Heart right ventricle (tissue), 16 donors: Measurements from ENCODE around the gene TPSD1. TPM values are rescaled to one million over a fixed set of nuclear protein-coding genes. Genes with fewer than 3 reads are reported as not detected.

Experiments
- ATAC-seq, 8 donors: fragments of 200-7000 bp; cut with Tn5 transposase; one replicate each; pipeline ENCODE4 v1.9.1; 2020; ENCODE audit warnings: mild to moderate bottlenecking in 8 of 8, moderate library complexity in 8 of 8, moderate number of reproducible peaks in 1 of 8
- DNase-seq, 2 donors: peaks; one replicate each; pipeline ENCODE4 v3.0.0-alpha.2; 2020
- H3K27ac ChIP-seq, 10 donors: fragments of 200-600 bp; sonication (generic) in 2 of 10; one replicate each; pipeline versions ENCODE4 v1.5.0 to v1.8.0; 2020 to 2022; ENCODE audit warnings: mild to moderate bottlenecking in 3 of 10
- H3K27me3 ChIP-seq, 7 donors: fragments of 200-600 bp; one replicate each; pipeline ENCODE4 v1.8.0; 2021 to 2022; ENCODE audit warnings: mild to moderate bottlenecking in 2 of 7
- H3K36me3 ChIP-seq, 9 donors: fragments of 200-600 bp; sonication (generic) in 1 of 9; one replicate each; pipeline versions ENCODE4 v1.5.0 to v1.8.0; 2020 to 2022; ENCODE audit warnings: mild to moderate bottlenecking in 2 of 9
- H3K4me1 ChIP-seq, 9 donors: fragments of 200-600 bp; sonication (generic) in 1 of 9; one replicate each; pipeline versions ENCODE4 v1.5.0 to v1.8.0; 2020 to 2022; ENCODE audit warnings: mild to moderate bottlenecking in 4 of 9
- H3K4me3 ChIP-seq, 10 donors: fragments of 200-600 bp; sonication (generic) in 2 of 10; one replicate each; pipeline versions ENCODE4 v1.5.0 to v1.8.0; 2020 to 2022; ENCODE audit warnings: mild to moderate bottlenecking in 7 of 10, moderate library complexity in 2 of 10
- H3K9me3 ChIP-seq, 11 donors: fragments of 200-600 bp in 10 of 11; sonication (generic) in 2 of 11; one replicate each; pipeline versions ENCODE4 v1.5.0 to v1.8.0; 2013 to 2022; ENCODE audit warnings: mild to moderate bottlenecking in 2 of 11, control low read depth in 1 of 11, moderate library complexity in 1 of 11
- CTCF ChIP-seq, 9 donors: fragments of 200-600 bp; sonication (generic) in 2 of 9; IDR thresholded peaks; one replicate each; pipeline versions ENCODE4 v1.5.0 to v1.8.0; 2021 to 2022; ENCODE audit warnings: antibody characterized with exemption in 9 of 9, mild to moderate bottlenecking in 5 of 9, moderate library complexity in 1 of 9
- WGBS, 2 donors: extraction: QIAGEN DNeasy Blood & Tissue Kit; methylation state at CpG; one replicate each; pipeline ENCODE4 v1.1.7; 2013; ENCODE audit warnings: inconsistent platforms in 1 of 2; 5-methylcytosine and 5-hydroxymethylcytosine counted together
- intact Hi-C, 10 donors: fragments of 100-400 bp; cut with DNase I; formaldehyde crosslinking; loops; one replicate each; pipeline versions ENCODE4 v1.11.1 to v1.14.2; 2022
- polyA plus RNA-seq, 2 donors: library from polyadenylated mRNA; stranded (reverse); fragments of 200-250 nt; gene quantifications; one replicate each; pipeline ENCODE4 v1.2.3, GENCODE V29; 2013
- total RNA-seq, 10 donors: library from RNA; stranded (reverse); fragmentation: NEBNext Ultra II Directional in 3 of 10; extraction: Animal tissue kit (Norgen Biotek cat#: 25700) in 3 of 10; gene quantifications; one replicate each; pipeline versions ENCODE4 v1.2.1 to v1.2.4, GENCODE V29; 2021 to 2023
- donor health status: Arrhythmogenic right ventricular cardiomyopathy.
- donor health status: ischemic (EF 13 %, LVEDD 7.1; RV severe dilation, severe dysfunction).
- donor health status: healthy with polysubstance abuse.
- donor health status: DM: no; HTN: yes; CAD: no.
- donor health status: DM: no; HTN: no; CAD: no.
- donor health status: ischemic (EF 25% LVEDD 6.9; RV normal size, moderate dysfunction).
- donor health status: ischemic (EF 25% LVEDD 5.7; RV mildly dilated, moderate dysfunction).
- donor health status: healthy.
- donor health status: DM: yes; HTN: yes; CAD: no.
- donor health status: Ischemic cardiomyopathy.
- donor health status: ischemic (EF 35%, LVEDD 5.7; RV mildly dilated, moderate dysfunction).
- donor health status: nonischemic (EF 11% LVEDD 7.7; RV severe dilation, severe dysfunction).
- donor health status: DM: yes; HTN: yes; CAD: no.
- donor health status: PGD.
- donor health status: ischemic (EF 29% LVEDD 5.4; RV normal size, mild dysfunction).
- donor health status: nonischemic (EF 23%, LVEDD 6.1; RV moderate dilation, normal function).

The TPSD1 gene
- total and polyA plus RNA-seq, 12 donors, result 0.12 to 0.51 (median 0.33) TPM; not detected in 7

GRCh38 chr16:1282324-1282973 is 26.6 kb downstream of the TPSD1 start:
- Histone ChIP-seq H3K9me3 (no peaks in the 10 kb centered on the region), H3K27ac (no peak overlapping the region), H3K4me1 (no peaks in the 10 kb centered on the region), H3K36me3 (no peaks in the 10 kb centered on the region), H3K4me3 (no peak overlapping the region), H3K27me3 (peaks cover 0 to 57% (median 47%) of the 10 kb centered on the region in 7 donors)
- ATAC-seq (no peak), DNase-seq (no peak)
- WGBS, 2 donors, result 79 to 87% methylated on average over 17 of the region's 17 CpGs
- TF ChIP-seq CTCF (IDR thresholded peaks at IDR 0.05), result no peak
- intact Hi-C loops, result no loop called here

GRCh38 chr16:1283296-1283695 is 27.4 kb downstream of the TPSD1 start:
- WGBS, 2 donors, result 42 to 43% methylated on average over 17 of the region's 17 CpGs
- H3K27ac ChIP-seq, result no peak overlapping the region
- peaks cover 0 to 7% (median 0%) of the 10 kb centered on the region in 9 donors for H3K4me1 ChIP-seq
- H3K4me3 ChIP-seq, result no peak overlapping the region
- H3K27me3 ChIP-seq, result peaks cover 0 to 58% (median 47%) of the 10 kb centered on the region in 7 donors
- ATAC-seq (no peak), DNase-seq (no peak)
- no peak for TF ChIP-seq CTCF (IDR thresholded peaks at IDR 0.05)
- no peaks in the 10 kb centered on the region for H3K36me3 ChIP-seq
- intact Hi-C loops, result no loop called here
- H3K9me3 ChIP-seq, result no peaks in the 10 kb centered on the region

DNA sequence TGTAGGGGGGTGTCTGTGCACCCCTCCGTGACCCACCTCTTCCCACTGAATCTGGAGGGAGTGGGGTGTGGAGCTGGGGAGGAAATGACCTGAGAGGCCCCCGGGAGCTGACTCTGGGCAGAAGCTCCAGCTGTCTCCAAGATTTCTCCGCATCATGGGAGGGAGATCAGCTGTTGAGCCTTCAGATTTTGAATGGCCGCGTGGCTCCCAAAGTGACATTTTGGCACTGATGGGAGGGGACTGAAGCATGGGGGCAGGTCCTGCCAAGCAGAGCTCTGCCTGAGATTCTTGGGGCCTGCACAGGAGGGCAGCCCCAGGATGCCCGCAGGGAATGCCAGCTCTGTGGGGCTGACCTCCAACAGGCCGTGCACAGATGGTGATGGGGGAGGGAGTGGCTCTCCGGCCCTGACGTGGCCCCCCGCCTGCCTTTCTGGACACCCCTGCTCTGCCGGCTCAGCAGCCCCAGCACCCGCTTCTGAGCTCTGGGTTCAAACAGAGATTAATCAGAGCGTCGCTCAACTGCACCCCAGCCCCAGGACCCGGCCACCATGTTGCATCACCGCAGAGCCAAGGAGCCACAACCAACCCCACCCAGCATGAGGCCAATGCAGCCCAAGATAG is 28.2 kb downstream of the TPSD1 start:
- intact Hi-C loops, result no loop called here
- Histone ChIP-seq H3K36me3 (no peaks in the 10 kb centered on the region), H3K27me3 (peaks cover 5 to 59% (median 50%) of the 10 kb centered on the region in 7 donors), H3K9me3 (no peaks in the 10 kb centered on the region), H3K27ac (no peak overlapping the region), H3K4me1 (peaks cover 0 to 15% (median 0%) of the 10 kb centered on the region in 9 donors), H3K4me3 (no peak overlapping the region)
- ATAC-seq, result no peak
- no peak for DNase-seq
- 75 to 77% methylated on average over 16 of the region's 16 CpGs for WGBS, 2 donors
- TF ChIP-seq CTCF (IDR thresholded peaks at IDR 0.05), result no peak

- intact Hi-C loops, result no loop called here
- ATAC-seq, result no peak
- TF ChIP-seq CTCF (IDR thresholded peaks at IDR 0.05), result no peak
- no peak for DNase-seq
- Histone ChIP-seq H3K27ac (no peak overlapping the region), H3K27me3 (peaks cover 5 to 71% (median 66%) of the 10 kb centered on the region in 7 donors), H3K4me3 (no peak overlapping the region), H3K36me3 (no peaks in the 10 kb centered on the region), H3K4me1 (peaks cover 0 to 15% (median 0%) of the 10 kb centered on the region in 9 donors), H3K9me3 (no peaks in the 10 kb centered on the region)
- 70 to 74% methylated on average over 38 of the region's 38 CpGs for WGBS, 2 donors
Observed at GRCh38 chr16:1285669-1286512, 30.0 kb downstream of the TPSD1 start.
